Rectal smooth muscle tissue (tissue), 1 donor: ENCODE measurements around the gene AIMP2.
A peak's percentile ranks its signal among the peaks of the same experiment; 100 is the strongest.
"Not testable (repeated sequence)": the region's sequence is repeated elsewhere in the genome, so short reads cannot be mapped to it uniquely, and the experiment has no call there.

Experiments used
- H3K27ac ChIP-seq: one replicate; pipeline ENCODE4 v1.7.0; 2013; ENCODE audit warnings: low read depth, low read length, inconsistent platforms
- H3K27me3 ChIP-seq: one replicate; pipeline ENCODE4 v1.7.0; 2013; ENCODE audit warnings: low read length; ENCODE audit not compliant: control insufficient read depth, insufficient read depth
- H3K36me3 ChIP-seq: one replicate; pipeline ENCODE4 v1.7.0; 2013; ENCODE audit warnings: low read length; ENCODE audit not compliant: control insufficient read depth, insufficient read depth
- H3K4me1 ChIP-seq: one replicate; pipeline ENCODE4 v1.7.0; 2013; ENCODE audit warnings: low read length; ENCODE audit not compliant: control insufficient read depth, insufficient read depth
- H3K4me3 ChIP-seq: one replicate; pipeline ENCODE4 v1.7.0; 2013; ENCODE audit warnings: low read length
- H3K9ac ChIP-seq: one replicate; pipeline ENCODE4 v1.7.0; 2013; ENCODE audit warnings: low read length

AIMP2 gene

GRCh38 chr7:6031567-6031966, 22.5 kb downstream of the AIMP2 start:
- H3K36me3 ChIP-seq = peaks cover 33% of the 10 kb centered on the region
- H3K4me3 ChIP-seq = no peak overlapping the region
- no peaks in the 10 kb centered on the region for H3K27me3 ChIP-seq
- H3K4me1 ChIP-seq = no peaks in the 10 kb centered on the region
- H3K9ac ChIP-seq = no peak overlapping the region
- H3K27ac ChIP-seq = no peak overlapping the region

GRCh38 chr7:6032167-6032566, 23.1 kb downstream of the AIMP2 start:
- H3K36me3 ChIP-seq = peaks cover 34% of the 10 kb centered on the region
- H3K27me3 ChIP-seq = no peaks in the 10 kb centered on the region
- H3K27ac ChIP-seq = no peak overlapping the region

GRCh38 chr7:6032641-6033040, 23.6 kb downstream of the AIMP2 start:
- peaks cover 32% of the 10 kb centered on the region for H3K36me3 ChIP-seq
- no peak overlapping the region for H3K9ac ChIP-seq
- no peak overlapping the region for H3K4me3 ChIP-seq
- no peaks in the 10 kb centered on the region for H3K4me1 ChIP-seq
- no peaks in the 10 kb centered on the region for H3K27me3 ChIP-seq
- H3K27ac ChIP-seq = no peak overlapping the region

More at GRCh38 chr7:6032167-6032566, 23.1 kb downstream of the AIMP2 start:
- Histone ChIP-seq H3K4me3 (no peak overlapping the region), H3K4me1 (no peaks in the 10 kb centered on the region), H3K9ac (no peak overlapping the region)

- no peaks in the 10 kb centered on the region for H3K4me1 ChIP-seq
- no peak overlapping the region for H3K9ac ChIP-seq
- no peak overlapping the region for H3K4me3 ChIP-seq
- no peaks in the 10 kb centered on the region for H3K27me3 ChIP-seq
- H3K27ac ChIP-seq = no peak overlapping the region
- peaks cover 36% of the 10 kb centered on the region for H3K36me3 ChIP-seq
Observed at GRCh38 chr7:6035165-6035564, 26.1 kb downstream of the AIMP2 start.

- Histone ChIP-seq H3K36me3 (peaks cover 39% of the 10 kb centered on the region), H3K27me3 (no peaks in the 10 kb centered on the region), H3K4me1 (no peaks in the 10 kb centered on the region), H3K9ac (no peak overlapping the region), H3K27ac (no peak overlapping the region), H3K4me3 (no peak overlapping the region)
Observed at GRCh38 chr7:6035686-6036085, 26.6 kb downstream of the AIMP2 start.

- no peaks in the 10 kb centered on the region for H3K4me1 ChIP-seq
- H3K4me3 ChIP-seq = no peak overlapping the region
- no peak overlapping the region for H3K27ac ChIP-seq
- no peaks in the 10 kb centered on the region for H3K27me3 ChIP-seq
- peaks cover 8% of the 10 kb centered on the region for H3K36me3 ChIP-seq
- H3K9ac ChIP-seq = no peak overlapping the region
Observed at GRCh38 chr7:6049780-6050179, 40.7 kb downstream of the AIMP2 start.

GRCh38 chr7:6051185-6051584, 42.1 kb downstream of the AIMP2 start:
- H3K36me3 ChIP-seq, H3K27ac ChIP-seq, H3K27me3 ChIP-seq, H3K9ac ChIP-seq, H3K4me1 ChIP-seq, H3K4me3 ChIP-seq: not testable (repeated sequence)

GRCh38 chr7:6056616-6057015, 47.5 kb downstream of the AIMP2 start:
- H3K27me3 ChIP-seq = no peaks in the 10 kb centered on the region
- H3K4me1 ChIP-seq = peaks cover 4% of the 10 kb centered on the region
- no peak overlapping the region for H3K27ac ChIP-seq
- H3K9ac ChIP-seq = no peak overlapping the region
- no peak overlapping the region for H3K4me3 ChIP-seq
- no peaks in the 10 kb centered on the region for H3K36me3 ChIP-seq

GRCh38 chr7:6057316-6058129, 48.5 kb downstream of the AIMP2 start:
- peaks cover 4% of the 10 kb centered on the region for H3K4me1 ChIP-seq
- H3K36me3 ChIP-seq = no peaks in the 10 kb centered on the region
- H3K9ac ChIP-seq = no peak overlapping the region
- no peaks in the 10 kb centered on the region for H3K27me3 ChIP-seq
- H3K27ac ChIP-seq = no peak overlapping the region
- peak overlapping the region; percentile 75 for H3K4me3 ChIP-seq

- H3K4me3 ChIP-seq, H3K4me1 ChIP-seq: not testable (repeated sequence)
Observed at GRCh38 chr7:6059941-6060340, 50.9 kb downstream of the AIMP2 start.

GRCh38 chr7:6071406-6071805, 62.3 kb downstream of the AIMP2 start:
- Histone ChIP-seq H3K27ac (no peak overlapping the region), H3K36me3 (no peaks in the 10 kb centered on the region), H3K9ac (no peak overlapping the region), H3K4me1 (no peaks in the 10 kb centered on the region), H3K4me3 (no peak overlapping the region), H3K27me3 (no peaks in the 10 kb centered on the region)

More at GRCh38 chr7:6059941-6060340, 50.9 kb downstream of the AIMP2 start:
- not testable (repeated sequence) for H3K36me3 ChIP-seq, H3K9ac ChIP-seq, H3K27ac ChIP-seq, H3K27me3 ChIP-seq
